OCI-LY1 (cell line): Measurements from ENCODE around the gene PIP5K1C.

Experiments
- EZH2 ChIP-seq: fragments of 200-600 bp; sonication (generic), shearing (Covaris generic); IDR thresholded peaks from 2 replicates; pipeline ENCODE4 v1.8.0; 2017; ENCODE audit warnings: borderline replicate concordance, mixed run types, mild to moderate bottlenecking, antibody characterized with exemption, low read length, moderate library complexity, mixed read lengths
- TF ChIP-seq, protein P1 (sequence below): fragments of 200-600 bp; sonication (generic), shearing (Covaris generic); IDR thresholded peaks from 2 replicates; pipeline ENCODE4 v1.5.1; 2017; ENCODE audit warnings: mild to moderate bottlenecking, antibody characterized with exemption, low read length, moderate library complexity, mixed read lengths

DNA sequence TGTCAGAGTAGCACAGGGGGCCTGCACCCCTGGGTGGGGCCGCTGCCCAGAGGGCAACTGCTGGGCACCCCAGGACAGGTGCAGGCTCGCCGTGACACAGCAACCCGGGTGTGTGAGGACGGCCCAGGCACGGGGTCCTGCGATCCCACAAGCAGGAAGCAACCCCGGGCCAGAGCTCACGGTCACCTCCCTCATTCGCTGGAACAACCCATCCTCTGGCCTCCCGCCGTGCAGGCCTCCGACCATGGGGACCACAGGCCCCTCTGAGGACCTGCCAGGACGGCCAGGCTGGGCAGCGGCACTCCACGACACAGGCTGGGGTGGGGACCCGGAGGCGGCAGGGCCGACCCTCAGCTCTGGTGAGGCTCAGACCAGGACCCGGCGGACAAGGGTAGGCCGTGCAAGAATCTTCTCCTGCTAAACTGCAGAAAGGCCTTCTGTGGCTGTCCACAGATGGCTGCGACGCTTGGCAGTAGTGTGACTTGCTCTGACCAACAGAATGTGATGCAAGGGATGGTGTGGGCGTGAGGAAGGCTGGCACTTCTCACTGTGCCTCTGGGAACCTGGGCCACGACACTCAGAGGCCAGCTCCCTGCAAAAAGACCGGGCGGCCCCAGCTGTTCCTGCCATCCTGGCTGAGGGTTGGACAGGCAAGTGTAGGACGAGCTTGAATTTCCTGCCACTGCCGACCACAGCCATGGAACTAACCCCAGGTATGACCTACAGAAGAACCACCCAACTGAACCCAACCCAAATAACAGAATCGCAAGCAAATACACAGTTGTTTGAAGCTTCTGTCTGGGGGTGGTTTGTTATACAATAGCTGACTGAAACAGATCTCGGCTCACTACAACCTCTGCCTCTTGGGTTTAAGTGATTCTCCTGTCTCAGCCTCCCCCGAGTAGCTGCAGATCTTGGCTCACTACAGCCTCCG, 26.5 kb downstream of the PIP5K1C start:
- TF ChIP-seq, protein P1, sequence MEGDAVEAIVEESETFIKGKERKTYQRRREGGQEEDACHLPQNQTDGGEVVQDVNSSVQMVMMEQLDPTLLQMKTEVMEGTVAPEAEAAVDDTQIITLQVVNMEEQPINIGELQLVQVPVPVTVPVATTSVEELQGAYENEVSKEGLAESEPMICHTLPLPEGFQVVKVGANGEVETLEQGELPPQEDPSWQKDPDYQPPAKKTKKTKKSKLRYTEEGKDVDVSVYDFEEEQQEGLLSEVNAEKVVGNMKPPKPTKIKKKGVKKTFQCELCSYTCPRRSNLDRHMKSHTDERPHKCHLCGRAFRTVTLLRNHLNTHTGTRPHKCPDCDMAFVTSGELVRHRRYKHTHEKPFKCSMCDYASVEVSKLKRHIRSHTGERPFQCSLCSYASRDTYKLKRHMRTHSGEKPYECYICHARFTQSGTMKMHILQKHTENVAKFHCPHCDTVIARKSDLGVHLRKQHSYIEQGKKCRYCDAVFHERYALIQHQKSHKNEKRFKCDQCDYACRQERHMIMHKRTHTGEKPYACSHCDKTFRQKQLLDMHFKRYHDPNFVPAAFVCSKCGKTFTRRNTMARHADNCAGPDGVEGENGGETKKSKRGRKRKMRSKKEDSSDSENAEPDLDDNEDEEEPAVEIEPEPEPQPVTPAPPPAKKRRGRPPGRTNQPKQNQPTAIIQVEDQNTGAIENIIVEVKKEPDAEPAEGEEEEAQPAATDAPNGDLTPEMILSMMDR = no peak
- no peak for TF ChIP-seq EZH2
